ENCODE measurements around the gene STAT3. TPM values are rescaled to one million over a fixed set of nuclear protein-coding genes. Genes with fewer than 3 reads are reported as not detected.

Gene STAT3
- total RNA-seq, 4 donors from 2014 or later, result 115 to 298 (median 171) TPM

DNA sequence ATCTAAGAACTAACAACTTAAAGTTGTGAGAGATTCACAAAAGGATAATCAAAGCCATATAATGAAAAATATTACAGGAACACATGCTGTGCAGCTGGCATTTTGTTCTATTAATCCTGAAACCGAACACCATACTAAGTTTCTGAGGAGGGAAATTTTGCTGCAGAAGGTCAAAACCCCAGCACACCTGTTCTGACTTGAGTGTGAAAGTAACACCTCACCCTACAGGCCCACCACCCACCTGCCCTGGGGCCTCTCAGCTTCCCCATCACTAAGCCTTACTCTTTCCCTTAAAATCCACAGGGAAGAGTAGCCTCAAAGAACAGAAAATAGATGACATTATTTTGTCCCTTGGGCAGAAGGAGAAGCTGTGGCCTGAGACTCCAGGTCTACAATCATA, 55.2 kb downstream of the STAT3 start:
- Histone ChIP-seq H3K27me3 (no peaks in the 10 kb centered on the region), H3K4me1 (no peaks in the 10 kb centered on the region), H3K36me3 (no peaks in the 10 kb centered on the region), H3K4me3 (no peak overlapping the region), H3K9me3 (no peaks in the 10 kb centered on the region), H3K27ac (no peak overlapping the region)
- DNase-seq, result no peak
- intact Hi-C loops (cut with DNase I; ENCODE audit: low total_unique reads), result no loop called here
- TF ChIP-seq POLR2A (IDR thresholded peaks at IDR 0.05), result no peak
- TF ChIP-seq, protein P1, sequence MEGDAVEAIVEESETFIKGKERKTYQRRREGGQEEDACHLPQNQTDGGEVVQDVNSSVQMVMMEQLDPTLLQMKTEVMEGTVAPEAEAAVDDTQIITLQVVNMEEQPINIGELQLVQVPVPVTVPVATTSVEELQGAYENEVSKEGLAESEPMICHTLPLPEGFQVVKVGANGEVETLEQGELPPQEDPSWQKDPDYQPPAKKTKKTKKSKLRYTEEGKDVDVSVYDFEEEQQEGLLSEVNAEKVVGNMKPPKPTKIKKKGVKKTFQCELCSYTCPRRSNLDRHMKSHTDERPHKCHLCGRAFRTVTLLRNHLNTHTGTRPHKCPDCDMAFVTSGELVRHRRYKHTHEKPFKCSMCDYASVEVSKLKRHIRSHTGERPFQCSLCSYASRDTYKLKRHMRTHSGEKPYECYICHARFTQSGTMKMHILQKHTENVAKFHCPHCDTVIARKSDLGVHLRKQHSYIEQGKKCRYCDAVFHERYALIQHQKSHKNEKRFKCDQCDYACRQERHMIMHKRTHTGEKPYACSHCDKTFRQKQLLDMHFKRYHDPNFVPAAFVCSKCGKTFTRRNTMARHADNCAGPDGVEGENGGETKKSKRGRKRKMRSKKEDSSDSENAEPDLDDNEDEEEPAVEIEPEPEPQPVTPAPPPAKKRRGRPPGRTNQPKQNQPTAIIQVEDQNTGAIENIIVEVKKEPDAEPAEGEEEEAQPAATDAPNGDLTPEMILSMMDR (IDR thresholded peaks at IDR 0.05), result no peak

DNA sequence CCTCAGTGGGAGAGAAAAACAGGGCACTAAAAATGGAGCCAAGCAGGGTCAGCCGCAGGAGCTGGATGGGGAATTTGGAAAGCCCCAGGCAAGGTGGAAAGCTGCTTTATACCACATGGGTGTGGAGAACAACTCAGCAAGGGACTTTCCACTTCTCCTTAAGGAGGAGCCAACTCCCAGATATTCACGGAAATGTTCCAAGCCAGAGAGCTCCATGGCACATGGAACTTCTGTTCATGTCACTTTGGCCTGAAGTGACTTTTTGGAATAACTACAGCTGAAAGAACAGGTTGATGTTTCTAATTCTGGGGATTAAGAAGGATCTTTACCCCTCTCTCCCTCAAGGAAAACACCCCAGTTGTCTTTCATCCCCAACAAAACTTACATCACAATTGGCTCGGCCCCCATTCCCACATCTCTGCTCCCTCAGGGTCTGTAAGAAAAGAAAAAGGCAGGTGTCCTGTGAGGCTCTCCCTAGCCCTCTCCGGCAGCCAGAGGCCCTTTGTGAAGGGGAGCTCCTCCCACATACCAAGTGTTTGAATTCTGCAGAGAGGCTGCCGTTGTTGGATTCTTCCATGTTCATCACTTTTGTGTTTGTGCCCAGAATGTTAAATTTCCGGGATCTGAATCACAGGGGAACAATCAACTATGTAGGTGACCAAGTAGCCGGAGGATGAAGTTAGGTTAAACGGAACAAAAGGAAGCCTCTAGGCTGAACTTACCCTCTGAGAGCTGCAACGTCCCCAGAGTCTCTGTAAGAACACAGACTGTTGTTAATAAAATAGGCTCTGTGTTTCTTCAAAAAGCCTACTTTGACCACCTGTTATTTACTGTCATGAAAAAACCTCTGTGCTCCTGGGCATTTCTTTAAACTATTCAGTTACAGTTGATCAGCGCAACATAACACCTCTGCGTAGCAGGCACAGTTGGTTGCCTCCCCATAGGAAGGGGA, 58.9 kb downstream of the STAT3 start:
- Histone ChIP-seq H3K4me1 (no peaks in the 10 kb centered on the region), H3K27ac (peak overlapping the region; percentile 43 to 44), H3K27me3 (no peaks in the 10 kb centered on the region), H3K4me3 (no peak overlapping the region), H3K9me3 (no peaks in the 10 kb centered on the region), H3K36me3 (no peaks in the 10 kb centered on the region)
- intact Hi-C loops (cut with DNase I; ENCODE audit: low total_unique reads), result no loop called here
- TF ChIP-seq POLR2A (IDR thresholded peaks at IDR 0.05), result no peak
- TF ChIP-seq, protein P1 (IDR thresholded peaks at IDR 0.05), result no peak
- no peak for DNase-seq

DNA sequence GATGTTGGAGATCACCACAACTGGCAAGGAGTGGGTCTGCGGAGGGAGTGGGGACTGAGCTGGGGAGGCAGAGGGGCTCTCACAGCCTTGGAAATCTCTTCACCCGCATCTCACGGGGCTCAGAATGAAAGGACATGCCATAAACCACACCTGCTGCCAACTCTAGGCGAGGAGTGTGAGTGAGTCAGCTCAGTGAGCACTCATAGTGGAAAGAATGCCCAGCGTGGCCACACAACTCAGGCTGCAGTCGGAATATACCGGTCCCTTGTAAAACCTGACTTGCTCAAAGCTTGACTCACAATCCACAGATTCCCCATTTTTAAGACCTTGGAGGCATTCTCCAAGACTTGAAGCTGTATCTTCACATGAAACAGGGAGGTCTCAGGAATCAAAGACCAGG, 63.2 kb downstream of the STAT3 start:
- peak in 1 of 2 donors; percentile 67 for DNase-seq
- no peak for TF ChIP-seq POLR2A (IDR thresholded peaks at IDR 0.05)
- TF ChIP-seq, protein P1 (IDR thresholded peaks at IDR 0.05), result no peak
- no peaks in the 10 kb centered on the region for H3K4me1 ChIP-seq
- intact Hi-C loops (cut with DNase I; ENCODE audit: low total_unique reads), result no loop called here
- H3K36me3 ChIP-seq, result no peaks in the 10 kb centered on the region
- no peak overlapping the region for H3K4me3 ChIP-seq
- peak overlapping the region; percentile 12 to 47 for H3K27ac ChIP-seq
- no peaks in the 10 kb centered on the region for H3K27me3 ChIP-seq
- H3K9me3 ChIP-seq, result no peaks in the 10 kb centered on the region

DNA sequence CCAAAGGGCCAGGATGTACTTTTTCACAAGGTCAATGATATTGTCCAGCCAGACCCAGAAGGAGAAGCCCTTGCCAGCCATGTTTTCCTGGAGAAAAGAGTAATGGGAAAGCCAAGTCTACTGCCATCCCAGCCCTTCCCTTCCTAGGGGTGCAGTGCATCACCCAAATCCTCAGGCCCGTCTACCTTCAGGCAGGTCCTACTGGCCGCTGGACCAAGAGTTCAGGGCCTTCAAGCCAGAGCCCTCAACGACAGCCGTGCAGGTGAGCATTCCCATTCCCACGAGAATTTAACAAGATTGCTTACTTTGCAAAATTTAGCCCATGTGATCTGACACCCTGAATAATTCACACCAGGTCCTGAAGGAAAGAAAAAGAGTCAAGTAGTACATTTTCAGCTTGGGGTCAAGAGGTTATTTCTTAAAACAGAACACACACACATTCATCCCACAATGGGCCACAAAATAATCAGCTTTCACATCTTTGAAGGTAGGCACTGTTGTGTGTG, 64.9 kb downstream of the STAT3 start:
- no peaks in the 10 kb centered on the region for H3K27me3 ChIP-seq
- no peaks in the 10 kb centered on the region for H3K36me3 ChIP-seq
- H3K9me3 ChIP-seq, result no peaks in the 10 kb centered on the region
- DNase-seq, result no peak
- intact Hi-C loops (cut with DNase I; ENCODE audit: low total_unique reads), result loop anchor here (2.0 to 5.0 kb wide), 2 partner anchors 81 to 204 kb away; no protein-coding TSS in a partner anchor
- H3K4me1 ChIP-seq, result no peaks in the 10 kb centered on the region
- no peak overlapping the region for H3K4me3 ChIP-seq
- H3K27ac ChIP-seq, result peak overlapping the region; percentile 56 to 59
- no peak for TF ChIP-seq POLR2A (IDR thresholded peaks at IDR 0.05)
- TF ChIP-seq, protein P1 (IDR thresholded peaks at IDR 0.05), result no peak
